ENCODE measurements around the gene NUP205.

- no peak for TF ChIP-seq EZH2phosphoT487 (IDR thresholded peaks at IDR 0.05; ENCODE audit: low read depth)
- TF ChIP-seq CTCF (IDR thresholded peaks at IDR 0.05; ENCODE audit: low read depth, low read length): no peak
These were observed 20.9 kb downstream of the NUP205 start for GRCh38 chr7:135578569-135578968.
